Stomach (tissue), 4 donors: ENCODE measurements around the gene CAPN2.

Experiments used
- CTCF ChIP-seq, 7 experiments: fragments of 450-650 bp in 4 of 7; fragments of 200-600 bp in 3 of 7; sonication (generic) in 3 of 7; IDR thresholded peaks; one replicate each; pipeline ENCODE4 v1.5.1; 2016 to 2019; ENCODE audit warnings: antibody characterized with exemption in 7 of 7, control low read depth in 2 of 7, mild to moderate bottlenecking in 1 of 7
- EP300 ChIP-seq: sonication (generic); formaldehyde crosslinking; IDR thresholded peaks from one replicate; pipeline ENCODE4 v1.6.1; 2017; ENCODE audit warnings: antibody characterized with exemption
- POLR2A ChIP-seq, 4 donors: fragments of 450-650 bp; IDR thresholded peaks; one replicate each; pipeline ENCODE4 v1.6.1; 2016; ENCODE audit warnings: antibody characterized with exemption in 4 of 4, control low read depth in 2 of 4, mild to moderate bottlenecking in 1 of 4, moderate library complexity in 1 of 4
- POLR2AphosphoS5 ChIP-seq, 3 donors: sonication (generic); formaldehyde crosslinking; IDR thresholded peaks; one replicate each; pipeline ENCODE4 v1.6.1; 2016; ENCODE audit warnings: antibody characterized with exemption in 3 of 3

- TF ChIP-seq CTCF (IDR thresholded peaks at IDR 0.05) = no peak
- no peak for TF ChIP-seq POLR2A (IDR thresholded peaks at IDR 0.05)
- TF ChIP-seq POLR2AphosphoS5 (IDR thresholded peaks at IDR 0.05) = no peak
- no peak for TF ChIP-seq EP300
Measured at GRCh38 chr1:223761411-223761810, 49.1 kb downstream of the CAPN2 start.
